ENCODE data around the gene MEIOC.
"Not testable (repeated sequence)": the region's sequence is repeated elsewhere in the genome, so short reads cannot be mapped to it uniquely, and the experiment has no call there.

MEIOC gene

GRCh38 chr17:44655983-44656710, at the start of gene MEIOC:
Gene MEIOC (plus strand): TSS chr17:44656468. CDS start chr17:44656614, 146 bp downstream.
- DNase-seq: no peak

- no peak for DNase-seq
These were observed 49.6 kb upstream of the MEIOC start for GRCh38 chr17:44606658-44607057.

DNA sequence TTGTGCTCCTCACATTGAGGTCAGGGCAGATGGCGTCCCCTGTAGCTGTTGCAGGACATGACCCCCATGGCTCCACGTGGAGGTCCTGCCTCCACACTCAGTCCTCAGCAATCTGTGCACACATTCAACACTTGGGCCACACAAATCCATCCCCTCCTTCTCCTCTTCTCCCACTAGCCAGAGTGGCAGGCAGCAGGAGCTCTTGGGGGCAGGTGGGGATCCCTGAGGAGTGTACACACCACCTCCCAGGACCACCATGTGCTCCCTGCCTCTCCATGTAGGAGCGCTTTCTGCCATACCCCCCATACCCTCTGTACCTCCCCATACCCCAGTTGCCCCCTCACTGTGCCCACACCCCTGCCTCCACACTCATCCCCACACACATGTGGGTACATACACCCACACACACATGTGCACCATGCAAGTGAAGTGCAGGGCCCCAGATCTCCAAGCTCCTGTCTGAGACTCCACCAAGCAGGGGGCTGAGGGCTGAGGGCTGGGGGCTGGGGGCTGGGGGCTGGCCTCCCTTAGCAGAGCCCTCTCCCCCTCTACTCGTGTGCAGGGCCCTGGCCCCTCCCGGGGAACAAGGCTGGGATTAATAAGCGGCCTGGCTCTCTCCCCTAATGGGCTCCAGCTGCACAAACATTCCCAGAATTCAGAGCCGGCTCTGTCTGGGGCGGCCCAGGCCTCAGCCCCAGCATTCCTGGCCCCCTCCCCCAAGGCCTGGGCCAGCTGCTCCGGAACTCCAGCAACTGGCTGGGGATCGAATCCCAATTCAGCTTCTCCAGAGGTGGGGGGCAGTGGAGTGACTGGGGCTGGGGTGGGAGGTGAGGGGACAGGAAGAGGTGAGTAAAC, 48.2 kb upstream of the MEIOC start:
- no peak for DNase-seq

GRCh38 chr17:44608727-44609435, 47.4 kb upstream of the MEIOC start:
- no peak for DNase-seq

- no peak for DNase-seq
These were observed 45.9 kb upstream of the MEIOC start for GRCh38 chr17:44610331-44610730.

DNA sequence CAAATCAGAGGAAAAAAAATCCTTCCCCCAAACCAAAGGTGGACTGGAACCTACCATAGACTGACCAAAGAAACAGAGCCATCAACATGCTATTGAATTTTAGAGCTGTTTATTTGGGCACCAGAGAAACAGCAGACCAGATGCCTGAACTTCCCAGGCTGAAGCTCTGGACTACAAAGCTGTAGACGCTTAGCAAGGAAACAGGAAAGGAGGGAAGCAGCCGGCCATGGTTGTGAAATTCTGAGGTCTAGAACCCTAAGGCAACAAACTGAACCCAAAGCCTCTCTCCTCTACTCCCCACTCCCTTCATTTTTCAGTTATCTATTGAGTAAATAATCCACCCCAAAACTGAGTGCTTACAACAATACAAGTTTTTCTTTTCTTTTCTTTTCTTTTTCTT, 45.4 kb upstream of the MEIOC start:
- no peak for DNase-seq

GRCh38 chr17:44614862-44615261, 41.4 kb upstream of the MEIOC start:
- no peak for DNase-seq

DNA sequence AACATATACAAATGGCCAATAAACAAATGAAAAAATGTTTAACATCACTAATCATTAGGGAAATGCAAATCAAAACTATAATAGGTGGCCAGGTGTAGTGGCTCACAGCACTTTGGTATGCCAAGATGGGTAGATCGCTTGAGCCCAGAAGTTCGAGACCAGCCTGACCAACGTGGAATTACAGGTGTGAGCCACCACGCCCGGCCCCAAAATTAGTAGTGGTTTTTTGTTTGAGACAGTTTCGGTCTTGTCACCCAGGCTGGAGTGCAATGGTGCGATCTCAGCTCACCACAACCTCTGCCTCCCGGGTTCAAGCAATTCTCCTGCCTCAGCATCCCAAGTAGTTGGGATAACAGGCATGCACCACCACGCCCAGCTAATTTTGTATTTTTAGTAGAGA, 37.6 kb upstream of the MEIOC start:
- not testable (repeated sequence) for DNase-seq

- peak; percentile 8 for DNase-seq
These were observed 33.1 kb upstream of the MEIOC start for GRCh38 chr17:44623070-44623725.

- DNase-seq: no peak
These were observed 28.6 kb upstream of the MEIOC start for GRCh38 chr17:44627513-44628242.

DNA sequence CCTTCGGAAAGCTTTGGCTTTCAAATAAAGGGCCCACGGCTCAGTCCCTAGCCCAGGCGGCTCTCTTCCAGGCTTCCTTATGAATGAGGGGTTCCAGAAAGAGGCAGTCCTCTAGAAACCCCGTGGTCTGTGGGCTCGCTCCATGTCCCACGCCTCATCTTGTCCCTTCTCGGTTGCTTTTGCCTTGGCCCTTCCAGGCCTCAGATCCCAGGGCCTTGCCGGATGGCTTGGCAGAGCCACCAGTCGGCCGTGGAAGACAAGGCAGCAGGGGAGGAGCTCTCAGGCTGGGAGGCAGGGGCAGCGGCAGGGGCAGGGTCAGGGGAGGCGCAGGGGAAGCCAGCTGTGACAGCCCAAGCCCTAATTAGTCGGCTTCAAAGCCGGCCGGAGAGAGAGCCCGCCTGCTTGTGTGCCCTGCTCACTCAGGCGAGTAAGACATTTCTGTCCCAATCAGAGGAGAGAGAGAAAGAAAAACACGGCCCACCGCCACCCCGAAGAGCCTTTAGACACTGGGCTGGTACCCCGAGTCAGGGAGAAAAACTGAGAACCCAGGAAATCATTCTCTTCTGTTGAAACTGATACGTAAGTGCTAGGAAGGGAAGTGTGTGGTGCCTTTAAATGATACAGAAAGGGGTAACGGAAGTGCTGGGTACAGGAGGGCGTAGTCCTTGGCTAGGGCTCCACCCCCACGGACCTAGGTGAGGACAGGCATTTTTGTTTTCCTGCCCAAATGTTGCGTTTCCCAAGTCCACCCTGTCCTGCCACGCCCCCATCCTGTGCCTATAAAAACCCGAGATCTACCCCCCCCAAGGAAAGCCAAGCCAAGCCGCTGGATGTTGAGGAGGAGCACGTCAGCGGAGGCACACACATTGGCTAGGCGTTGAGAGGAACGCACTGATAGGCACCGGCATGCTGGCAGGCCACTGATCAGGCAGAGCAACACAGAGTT, 27.8 kb upstream of the MEIOC start:
- DNase-seq: peak; percentile 86

DNA sequence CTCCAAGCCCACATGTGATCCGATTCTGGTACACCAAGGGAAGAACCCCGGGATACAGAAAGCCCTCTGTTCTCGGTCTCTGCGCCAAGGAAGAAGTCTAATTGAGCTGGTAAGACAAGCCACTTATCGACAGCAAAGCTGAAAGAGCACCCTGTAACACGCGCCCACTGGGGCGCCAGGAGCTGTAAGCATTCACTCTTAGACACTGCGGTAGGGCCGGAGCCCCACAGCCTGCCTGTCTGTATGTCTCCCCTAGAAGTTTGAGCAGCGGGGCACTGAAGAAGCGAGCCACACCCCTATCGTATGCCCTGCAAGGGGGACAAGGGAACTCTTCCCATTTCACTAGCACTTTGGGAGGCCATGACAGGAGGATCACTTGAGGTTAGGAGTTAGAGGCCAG, 27.0 kb upstream of the MEIOC start:
- no peak for DNase-seq

- no peak for DNase-seq
These were observed 25.6 kb upstream of the MEIOC start for GRCh38 chr17:44630703-44631102.

DNA sequence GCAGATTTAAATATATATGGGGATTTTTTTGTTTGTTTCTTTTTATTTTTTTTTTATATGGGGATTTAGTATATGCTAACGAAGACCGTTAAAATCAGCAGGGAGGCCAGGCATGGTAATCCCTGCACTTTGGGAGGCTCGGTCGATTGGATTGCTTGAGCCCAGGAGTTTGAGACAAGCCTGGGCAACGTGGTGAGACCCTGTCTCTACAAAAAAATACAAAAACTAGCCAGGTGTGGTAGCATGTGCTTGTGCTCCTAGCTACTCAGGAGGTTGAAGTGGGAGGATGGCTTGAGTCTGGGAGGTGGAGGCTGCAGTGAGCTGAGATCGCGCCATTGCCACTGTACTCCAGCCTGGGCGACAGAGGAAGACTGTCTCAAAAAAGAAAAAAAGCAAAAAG, 22.3 kb upstream of the MEIOC start:
- no peak for DNase-seq

DNA sequence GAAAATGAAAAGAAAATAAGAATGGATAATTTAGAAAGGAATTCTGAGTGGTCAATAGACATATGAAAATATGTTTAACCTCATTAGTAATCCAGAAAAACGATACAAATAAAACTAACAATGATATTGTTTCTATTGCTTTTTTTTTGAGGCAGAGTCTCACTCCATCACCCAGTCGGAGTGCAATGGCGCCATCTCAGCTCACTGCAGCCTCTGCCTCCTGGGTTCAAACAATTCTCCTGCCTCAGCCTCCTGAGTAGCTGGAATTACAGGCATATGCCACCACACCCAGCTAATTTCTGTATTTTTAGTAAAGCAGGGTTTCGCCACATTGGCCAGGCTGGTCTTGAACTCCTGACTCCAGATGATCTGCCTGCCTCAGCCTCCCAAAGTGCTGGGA, 21.9 kb upstream of the MEIOC start:
- not testable (repeated sequence) for DNase-seq

- DNase-seq: peak; percentile 44
These were observed 19.7 kb upstream of the MEIOC start for GRCh38 chr17:44636562-44636961.

GRCh38 chr17:44637066-44637465, 19.2 kb upstream of the MEIOC start:
- peak; percentile 10 for DNase-seq

DNA sequence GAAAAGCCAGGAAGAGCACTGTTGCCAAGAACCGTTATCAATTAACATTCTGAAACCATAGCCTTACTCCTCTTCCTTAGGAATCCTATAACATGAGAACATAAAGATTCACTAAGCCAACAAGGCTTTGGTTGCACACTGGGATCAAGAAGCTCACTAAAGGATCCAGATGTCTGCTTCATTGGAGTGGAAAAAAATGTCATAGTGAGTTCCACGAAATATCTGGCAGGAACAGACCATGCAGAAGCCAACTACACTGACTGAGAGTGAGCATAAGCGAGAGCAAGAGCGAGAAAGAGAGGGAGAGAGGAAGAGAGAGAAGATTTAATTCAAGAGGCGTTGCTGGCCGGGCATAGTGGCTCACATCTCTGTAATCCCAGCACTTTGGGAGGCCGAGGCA, 13.4 kb upstream of the MEIOC start:
- DNase-seq: no peak

DNA sequence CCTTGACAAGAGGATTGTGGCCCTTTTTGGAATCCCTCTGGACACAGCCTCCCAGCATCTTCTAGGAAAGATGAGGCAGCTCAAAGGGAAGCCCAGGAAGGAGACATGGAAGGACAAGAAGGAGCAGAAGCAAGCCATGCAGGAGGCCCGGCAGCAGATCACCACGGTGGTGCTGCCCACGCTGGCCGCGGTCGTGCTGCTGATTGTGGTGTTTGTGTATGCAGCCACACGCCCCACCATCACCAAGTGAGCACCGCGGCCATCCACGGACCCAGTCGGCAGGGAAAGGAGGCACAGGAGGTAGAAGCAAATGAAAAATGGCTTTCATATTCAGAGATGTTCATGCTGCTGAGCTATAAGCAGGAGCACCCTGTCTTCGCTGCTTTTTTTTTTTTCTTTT, 10.9 kb upstream of the MEIOC start:
- no peak for DNase-seq

- DNase-seq: no peak
These were observed 10.0 kb upstream of the MEIOC start for GRCh38 chr17:44646280-44646679.

DNA sequence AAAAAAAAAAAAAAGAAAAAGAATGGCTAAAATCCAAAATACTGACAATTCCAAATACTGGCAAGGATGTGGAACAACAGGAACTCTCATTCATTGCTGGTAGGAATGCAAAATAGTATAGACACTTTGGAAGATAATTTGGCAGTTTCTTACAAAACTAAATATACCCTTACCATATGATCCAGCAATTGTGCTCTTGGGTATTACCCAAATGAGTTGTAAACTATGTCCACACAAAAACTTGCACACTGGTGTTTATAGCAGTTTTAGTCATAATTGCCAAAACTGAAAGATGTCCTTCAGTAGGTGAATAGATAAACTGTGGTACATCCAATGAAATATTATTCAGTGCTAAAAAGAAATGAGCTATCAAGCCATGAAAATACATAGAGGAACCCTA, 8.5 kb upstream of the MEIOC start:
- no peak for DNase-seq
